ENCODE measurements around the gene PDE4D.
A peak's percentile ranks its signal among the peaks of the same experiment; 100 is the strongest.

PDE4D gene

GRCh38 chr5:59732806-59733205 is 160.7 kb downstream of the PDE4D start:
- peak; percentile 6 for DNase-seq

GRCh38 chr5:59732301-59732700 is 161.2 kb downstream of the PDE4D start:
- no peak for DNase-seq

GRCh38 chr5:59731809-59732208 is 161.7 kb downstream of the PDE4D start:
- no peak for DNase-seq

- no peak for DNase-seq
Measured at GRCh38 chr5:59729820-59730219, 163.7 kb downstream of the PDE4D start.

- no peak for DNase-seq
Measured at GRCh38 chr5:59729357-59729756, 164.2 kb downstream of the PDE4D start.

- DNase-seq, result no peak
Measured at GRCh38 chr5:59728356-59728755, 165.2 kb downstream of the PDE4D start.

- DNase-seq, result no peak
Measured at GRCh38 chr5:59727186-59727585, 166.3 kb downstream of the PDE4D start.

GRCh38 chr5:59725392-59725767 is 168.1 kb downstream of the PDE4D start:
- peak; percentile 57 for DNase-seq

- peak; percentile 55 for DNase-seq
Measured at GRCh38 chr5:59724482-59725391, 168.8 kb downstream of the PDE4D start.

GRCh38 chr5:59722874-59723273 is 170.7 kb downstream of the PDE4D start:
- DNase-seq, result peak; percentile 18

GRCh38 chr5:59721741-59722140 is 171.8 kb downstream of the PDE4D start:
- DNase-seq, result no peak

- no peak for DNase-seq
Measured at GRCh38 chr5:59720063-59720462, 173.5 kb downstream of the PDE4D start.

GRCh38 chr5:59716966-59717500 is 176.5 kb downstream of the PDE4D start:
- DNase-seq, result no peak

- DNase-seq, result no peak
Measured at GRCh38 chr5:59716029-59716428, 177.5 kb downstream of the PDE4D start.

GRCh38 chr5:59715228-59715627 is 178.3 kb downstream of the PDE4D start:
- DNase-seq, result no peak

GRCh38 chr5:59713498-59713844 is 180.1 kb downstream of the PDE4D start:
- no peak for DNase-seq

GRCh38 chr5:59712836-59713497 is 180.6 kb downstream of the PDE4D start:
- DNase-seq, result peak; percentile 55

GRCh38 chr5:59711310-59711709 is 182.2 kb downstream of the PDE4D start:
- DNase-seq, result peak; percentile 39

- peak; percentile 81 for DNase-seq
Measured at GRCh38 chr5:59709846-59710245, 183.7 kb downstream of the PDE4D start.

- no peak for DNase-seq
Measured at GRCh38 chr5:59709346-59709821, 184.1 kb downstream of the PDE4D start.

- no peak for DNase-seq
Measured at GRCh38 chr5:59704936-59705335, 188.6 kb downstream of the PDE4D start.

GRCh38 chr5:59703789-59704188 is 189.7 kb downstream of the PDE4D start:
- DNase-seq, result no peak
